GM13976 (cell line): ENCODE results near the gene ARPC1B.
"Not testable (repeated sequence)": the region's sequence is repeated elsewhere in the genome, so short reads cannot be mapped to it uniquely, and the experiment has no call there.

Source experiments
- DNase-seq: peaks from one replicate; pipeline ENCODE4 v3.0.0; 2012; ENCODE audit warnings: low spot score
- CTCF ChIP-seq: IDR thresholded peaks from 2 replicates; pipeline ENCODE4 v1.5.1; 2012; ENCODE audit warnings: borderline replicate concordance, mild to moderate bottlenecking; ENCODE audit not compliant: insufficient read depth; ENCODE audit errors: extremely low read depth, missing control alignments, control extremely low read depth
- in situ Hi-C: fragments of 300-500 bp; cut with MboI; formaldehyde crosslinking; loops from one replicate; pipeline ENCODE4 v1.12.0; 2022; ENCODE audit warnings: low sequenced_read_pairs, mixed read lengths, inconsistent platforms; ENCODE audit not compliant: unreplicated experiment

ARPC1B gene

GRCh38 chr7:99422186-99422585 lies 47.7 kb downstream of the ARPC1B start:
- in situ Hi-C loops = no loop called here
- DNase-seq = no peak

GRCh38 chr7:99422625-99423024 lies 48.1 kb downstream of the ARPC1B start:
- TF ChIP-seq CTCF = no peak
- no peak for DNase-seq
- in situ Hi-C loops = no loop called here

More at GRCh38 chr7:99422186-99422585, 47.7 kb downstream of the ARPC1B start:
- no peak for TF ChIP-seq CTCF

GRCh38 chr7:99424932-99425730 lies 50.6 kb downstream of the ARPC1B start:
- in situ Hi-C loops = no loop called here
- TF ChIP-seq CTCF = no peak
- no peak for DNase-seq

GRCh38 chr7:99428972-99429566 lies 54.5 kb downstream of the ARPC1B start:
- no peak for DNase-seq
- in situ Hi-C loops = no loop called here
- TF ChIP-seq CTCF = no peak

- no peak for TF ChIP-seq CTCF
- in situ Hi-C loops = no loop called here
- no peak for DNase-seq
Measured at GRCh38 chr7:99429756-99430155, 55.2 kb downstream of the ARPC1B start.

- DNase-seq = not testable (repeated sequence)
Measured at GRCh38 chr7:99431756-99432540, 57.4 kb downstream of the ARPC1B start.

More at GRCh38 chr7:99431756-99432540, 57.4 kb downstream of the ARPC1B start:
- in situ Hi-C loops = not testable (repeated sequence)
